SK-N-SH treated with all-trans-retinoic acid at 6 μM for 48 hours (cell line): ENCODE data around the gene PADI2.

Experiments
- BACH2 ChIP-seq: fragments of 250-450 bp; sonication (Bioruptor Pico); IDR thresholded peaks from 2 replicates; pipeline ENCODE4 v1.9.0; 2021; ENCODE audit warnings: mild to moderate bottlenecking, borderline replicate concordance
- CSRNP3 ChIP-seq: fragments of 250-450 bp; sonication (Bioruptor Pico); IDR thresholded peaks from 2 replicates; pipeline ENCODE4 v1.5.1; 2021; ENCODE audit warnings: mild to moderate bottlenecking, moderate library complexity
- ESRRG ChIP-seq: fragments of 250-450 bp; sonication (Bioruptor Pico); IDR thresholded peaks from 2 replicates; pipeline ENCODE4 v1.6.1; 2021; ENCODE audit warnings: mild to moderate bottlenecking
- GLIS3 ChIP-seq: fragments of 250-450 bp; sonication (Bioruptor Pico); IDR thresholded peaks from 2 replicates; pipeline ENCODE4 v1.5.0; 2020; ENCODE audit warnings: mild to moderate bottlenecking, moderate library complexity
- PATZ1 ChIP-seq: fragments of 250-450 bp; sonication (Bioruptor Pico); IDR thresholded peaks from 2 replicates; pipeline ENCODE4 v1.8.0; 2020; ENCODE audit warnings: mild to moderate bottlenecking, moderate library complexity, borderline replicate concordance
- POU6F1 ChIP-seq: fragments of 250-450 bp; sonication (Bioruptor Pico); IDR thresholded peaks from 2 replicates; pipeline ENCODE4 v1.8.0; 2021; ENCODE audit warnings: low read depth, mild to moderate bottlenecking, moderate library complexity, borderline replicate concordance
- PPARA ChIP-seq: fragments of 250-450 bp; sonication (Bioruptor Pico); IDR thresholded peaks from 2 replicates; pipeline ENCODE4 v1.5.0; 2020; ENCODE audit warnings: mild to moderate bottlenecking, borderline replicate concordance
- TCF4 ChIP-seq: fragments of 250-450 bp; sonication (Bioruptor Pico); IDR thresholded peaks from 2 replicates; pipeline ENCODE4 v1.8.0; 2021; ENCODE audit warnings: mild to moderate bottlenecking, moderate library complexity, borderline replicate concordance
- TOX ChIP-seq: fragments of 250-450 bp; sonication (Bioruptor Pico); IDR thresholded peaks from 2 replicates; pipeline ENCODE4 v1.8.0; 2021; ENCODE audit warnings: mild to moderate bottlenecking, moderate library complexity, borderline replicate concordance
- ZFP3 ChIP-seq: fragments of 250-450 bp; sonication (Bioruptor Pico); IDR thresholded peaks from 2 replicates; pipeline ENCODE4 v1.5.0; 2020; ENCODE audit warnings: mild to moderate bottlenecking, moderate library complexity
- ZFP30 ChIP-seq: fragments of 450-650 bp; formaldehyde crosslinking; IDR thresholded peaks from 2 replicates; pipeline ENCODE4 v1.5.0; 2022; ENCODE audit warnings: mild to moderate bottlenecking, moderate library complexity
- ZNF565 ChIP-seq: fragments of 450-650 bp; formaldehyde crosslinking; conservative IDR thresholded peaks from 2 replicates; pipeline ENCODE4 v1.5.0; 2020; ENCODE audit warnings: low read depth, mild to moderate bottlenecking, moderate library complexity

- TF ChIP-seq PPARA (CRISPR knock-in tag) = no peak
- TF ChIP-seq BACH2 (CRISPR knock-in tag) = no peak
- TF ChIP-seq PATZ1 = no peak
- TF ChIP-seq ZFP3 (CRISPR knock-in tag) = no peak
- TF ChIP-seq POU6F1 = no peak
- no peak for TF ChIP-seq GLIS3 (CRISPR knock-in tag)
- TF ChIP-seq ZFP30 (CRISPR knock-in tag) = no peak
- no peak for TF ChIP-seq CSRNP3
- no peak for TF ChIP-seq ESRRG
- no peak for TF ChIP-seq TOX
- no peak for TF ChIP-seq ZNF565 (CRISPR knock-in tag)
- no peak for TF ChIP-seq TCF4 (CRISPR knock-in tag)
These were observed 36.9 kb upstream of the PADI2 start for GRCh38 chr1:17156108-17156507.
